ENCODE measurements around the gene OR7G1.
A peak's percentile ranks its signal among the peaks of the same experiment; 100 is the strongest.

The OR7G1 gene, protein sequence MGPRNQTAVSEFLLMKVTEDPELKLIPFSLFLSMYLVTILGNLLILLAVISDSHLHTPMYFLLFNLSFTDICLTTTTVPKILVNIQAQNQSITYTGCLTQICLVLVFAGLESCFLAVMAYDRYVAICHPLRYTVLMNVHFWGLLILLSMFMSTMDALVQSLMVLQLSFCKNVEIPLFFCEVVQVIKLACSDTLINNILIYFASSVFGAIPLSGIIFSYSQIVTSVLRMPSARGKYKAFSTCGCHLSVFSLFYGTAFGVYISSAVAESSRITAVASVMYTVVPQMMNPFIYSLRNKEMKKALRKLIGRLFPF

DNA sequence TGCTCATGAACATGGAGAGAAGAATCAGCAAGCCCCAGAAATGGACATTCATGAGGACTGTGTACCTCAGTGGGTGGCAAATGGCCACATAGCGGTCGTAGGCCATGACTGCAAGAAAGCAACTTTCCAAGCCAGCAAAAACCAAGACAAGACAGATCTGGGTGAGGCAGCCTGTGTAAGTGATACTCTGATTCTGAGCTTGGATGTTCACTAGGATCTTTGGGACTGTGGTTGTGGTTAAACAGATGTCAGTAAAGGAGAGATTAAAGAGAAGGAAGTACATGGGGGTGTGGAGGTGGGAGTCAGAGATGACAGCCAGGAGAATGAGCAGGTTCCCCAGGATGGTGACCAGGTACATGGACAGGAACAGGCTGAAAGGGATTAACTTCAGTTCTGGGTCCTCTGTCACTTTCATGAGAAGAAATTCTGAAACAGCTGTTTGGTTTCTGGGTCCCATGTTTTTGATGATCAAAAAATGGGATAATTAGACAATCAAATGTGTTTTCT is at the start of gene OR7G1:
Gene OR7G1, minus strand, starts transcription at position 457 of the 507 bp plus-strand sequence. Its CDS starts 0 bp downstream, at position 457.
- no peak for DNase-seq (ENCODE audit: low read depth)

DNA sequence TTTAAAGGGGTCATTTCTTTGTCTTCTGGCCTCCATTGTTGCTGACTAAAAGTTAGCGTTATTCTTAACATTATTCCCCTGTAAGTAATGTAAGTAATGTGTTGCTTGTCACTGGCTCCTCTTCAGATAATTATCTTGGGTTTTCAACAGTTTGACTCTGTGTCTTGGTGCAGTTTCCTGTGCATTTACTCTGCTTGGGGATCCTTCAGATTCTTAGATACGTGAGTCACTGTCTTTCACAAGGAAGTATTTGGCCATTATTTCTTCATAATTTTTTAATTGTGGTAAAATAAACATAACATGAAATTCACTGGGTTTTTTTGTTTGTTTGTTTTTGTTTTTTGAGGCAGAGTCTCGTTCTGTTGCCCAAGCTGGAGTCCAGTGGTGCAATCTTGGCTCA is 49.7 kb upstream of the OR7G1 start:
- peak; percentile 3 for DNase-seq (ENCODE audit: low read depth)

DNA sequence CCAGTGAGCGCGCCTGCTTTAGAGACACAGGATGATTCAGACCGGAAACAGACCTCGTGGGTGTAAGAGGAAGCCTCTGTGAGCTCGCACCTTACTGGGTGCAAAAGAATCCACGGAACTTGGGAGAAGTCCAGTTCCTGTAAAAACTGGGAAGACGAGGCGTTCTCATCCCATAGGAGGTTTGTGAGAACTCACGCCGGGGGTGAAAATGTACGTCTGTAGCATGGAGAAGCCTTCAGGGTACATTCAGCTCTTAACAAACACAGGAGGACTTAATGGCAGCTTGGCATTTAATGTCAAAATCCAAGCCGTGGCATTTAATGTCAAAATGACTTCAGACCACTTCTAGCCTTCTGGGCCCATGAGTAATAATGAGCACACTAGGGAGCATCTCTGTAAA is 45.9 kb upstream of the OR7G1 start:
- no peak for DNase-seq (ENCODE audit: low read depth)

DNA sequence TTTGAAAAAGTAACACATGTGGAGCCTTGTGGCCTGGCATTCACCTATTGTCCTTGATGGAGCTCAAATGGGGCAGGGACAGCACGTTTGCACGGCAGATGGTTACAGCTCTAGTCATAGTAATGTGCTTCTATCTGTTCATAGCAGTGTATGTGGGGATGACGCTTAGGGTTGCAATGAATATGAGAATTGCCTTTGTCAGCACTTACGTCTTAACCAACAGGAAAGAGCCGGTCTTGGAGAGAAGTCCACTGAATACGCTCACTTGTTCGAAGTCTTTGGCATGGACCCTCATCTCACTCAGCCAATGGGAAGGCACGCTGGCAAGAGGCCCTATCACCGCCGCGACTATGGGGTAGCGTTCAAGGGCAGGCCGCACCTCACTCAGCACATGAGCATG is 44.3 kb upstream of the OR7G1 start:
- no peak for DNase-seq (ENCODE audit: low read depth)

DNA sequence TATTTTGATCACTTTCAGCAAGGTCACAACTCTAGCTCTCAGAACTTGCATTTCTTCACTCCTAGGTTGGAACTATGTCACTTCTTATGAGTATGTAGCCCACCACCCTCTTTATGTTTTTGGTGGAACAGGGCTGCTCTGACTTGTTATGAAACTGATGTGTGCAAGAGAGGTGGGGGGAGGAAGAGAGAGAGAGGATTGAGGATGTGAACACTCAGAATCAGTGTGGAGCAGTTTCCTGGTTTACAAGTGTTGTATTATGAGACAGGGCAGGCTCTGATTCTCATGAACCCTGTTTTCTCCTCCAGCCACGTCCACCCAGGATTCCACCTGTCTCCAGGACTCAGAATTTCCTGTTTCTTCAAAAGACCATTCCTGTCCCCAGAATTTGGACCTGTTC is 40.7 kb upstream of the OR7G1 start:
- DNase-seq (ENCODE audit: low read depth): no peak

DNA sequence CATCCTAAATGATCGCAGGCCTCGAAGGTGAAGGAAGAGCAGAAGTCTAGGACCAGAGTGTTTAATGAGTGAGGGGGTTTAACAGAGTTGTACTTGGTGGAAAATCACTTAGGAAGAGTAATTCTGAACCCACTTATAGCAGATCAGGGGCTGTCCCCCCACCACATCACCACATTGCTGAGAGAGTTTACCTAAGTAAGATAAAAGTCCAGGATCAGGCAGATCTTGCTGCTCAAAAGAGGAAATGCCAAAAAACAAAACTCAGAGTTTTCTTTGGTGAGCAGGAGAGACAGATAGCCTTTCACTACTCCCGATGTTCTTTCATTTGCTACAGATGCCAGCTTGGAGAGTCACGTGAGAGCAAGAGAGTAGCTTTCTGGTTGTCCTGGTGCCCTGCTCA is 40.0 kb upstream of the OR7G1 start:
- DNase-seq (ENCODE audit: low read depth): no peak

DNA sequence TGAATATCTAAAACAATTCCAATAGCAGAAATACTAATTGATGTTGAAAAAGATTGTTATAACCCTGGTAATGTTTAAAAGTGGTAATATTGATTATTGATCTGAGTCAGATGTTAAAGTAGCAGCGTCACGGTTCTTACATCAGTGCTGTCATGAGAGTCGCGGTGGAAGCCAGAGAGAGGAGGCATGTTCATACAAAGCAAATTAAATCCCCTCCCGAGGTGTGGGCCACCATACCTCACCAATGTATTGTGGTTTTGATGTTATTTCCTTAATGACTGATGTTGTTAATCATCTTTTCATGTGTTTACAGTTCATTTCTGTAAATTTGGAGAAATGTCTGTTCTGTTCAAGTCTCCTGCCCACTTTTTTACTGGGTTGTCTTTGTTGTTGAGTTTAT is 35.8 kb upstream of the OR7G1 start:
- DNase-seq (ENCODE audit: low read depth): no peak

DNA sequence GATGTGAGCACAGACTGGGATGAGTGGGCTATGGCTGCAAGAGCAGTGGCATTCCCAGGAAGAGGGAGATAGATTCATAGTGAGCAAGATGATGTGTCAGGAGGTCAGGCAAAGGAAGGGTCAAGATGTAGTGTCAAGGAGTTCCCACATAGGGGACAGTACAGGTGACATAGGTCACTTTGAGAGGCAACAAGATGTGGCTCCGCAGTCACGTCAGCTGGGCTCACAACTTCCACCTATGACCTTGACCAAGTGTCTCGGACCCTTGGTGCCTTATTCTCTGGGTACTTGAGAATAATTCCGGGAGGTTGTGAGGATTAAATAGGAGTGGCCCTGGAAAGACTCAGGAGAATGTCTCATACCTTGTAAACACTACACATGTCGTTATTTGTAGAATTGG is 35.1 kb upstream of the OR7G1 start:
- DNase-seq (ENCODE audit: low read depth): no peak

DNA sequence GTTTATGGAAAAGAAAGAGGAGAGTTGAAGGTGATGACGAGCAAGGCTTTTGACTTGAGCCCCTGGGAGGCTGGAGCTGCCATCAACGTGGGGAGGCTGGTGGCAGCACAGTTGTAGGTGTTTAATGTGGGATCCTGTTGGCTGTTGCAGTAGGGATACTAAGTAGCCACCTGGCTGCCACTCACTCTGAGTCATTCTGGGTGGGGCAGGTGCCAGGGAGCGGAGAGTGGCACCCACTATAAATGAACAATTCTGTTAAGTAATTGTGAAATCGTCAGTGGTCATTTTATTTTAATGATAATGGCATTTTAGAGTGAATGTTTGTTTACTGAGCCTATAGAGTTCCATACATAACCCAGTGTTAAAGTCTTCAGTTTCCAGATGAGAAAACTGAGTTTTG is 34.4 kb upstream of the OR7G1 start:
- no peak for DNase-seq (ENCODE audit: low read depth)

DNA sequence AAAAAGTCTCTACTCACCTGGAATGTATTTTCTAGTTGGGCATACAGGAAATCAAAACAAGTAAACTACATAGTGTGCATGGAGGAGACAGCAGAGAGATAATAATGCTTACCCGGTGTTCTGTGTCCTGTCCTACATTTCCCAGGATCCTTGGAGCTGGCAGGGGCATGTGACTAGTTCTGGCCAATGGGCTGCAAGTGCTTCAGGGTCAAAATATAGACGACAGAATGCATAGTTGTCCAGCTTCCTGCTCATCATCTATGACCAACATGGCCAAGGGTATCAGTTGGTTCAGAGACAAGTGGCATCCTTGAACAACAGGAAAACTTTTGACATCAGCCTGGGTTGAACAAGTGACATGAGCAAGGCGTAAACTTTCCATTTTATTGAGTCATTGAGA is 33.1 kb upstream of the OR7G1 start:
- DNase-seq (ENCODE audit: low read depth): no peak

DNA sequence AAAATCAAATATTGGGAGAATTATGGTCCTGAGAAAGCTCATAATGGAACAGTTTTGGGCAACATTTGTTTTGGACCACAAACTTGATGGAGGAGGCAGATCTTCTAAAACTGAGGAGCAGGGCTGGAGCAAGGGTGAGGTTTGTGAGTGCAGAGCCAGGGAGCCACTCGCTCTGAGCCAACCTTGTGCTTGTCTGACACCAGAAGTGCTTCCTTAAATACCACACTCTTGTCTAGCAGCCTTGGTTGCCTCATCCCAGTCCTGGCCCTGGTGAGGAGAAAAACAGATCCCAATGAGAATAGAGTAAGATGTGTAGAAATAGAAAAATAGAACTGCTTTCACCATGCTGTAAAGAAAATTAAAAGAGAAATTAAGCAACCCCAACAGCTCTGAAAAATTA is 31.3 kb upstream of the OR7G1 start:
- DNase-seq (ENCODE audit: low read depth): no peak

DNA sequence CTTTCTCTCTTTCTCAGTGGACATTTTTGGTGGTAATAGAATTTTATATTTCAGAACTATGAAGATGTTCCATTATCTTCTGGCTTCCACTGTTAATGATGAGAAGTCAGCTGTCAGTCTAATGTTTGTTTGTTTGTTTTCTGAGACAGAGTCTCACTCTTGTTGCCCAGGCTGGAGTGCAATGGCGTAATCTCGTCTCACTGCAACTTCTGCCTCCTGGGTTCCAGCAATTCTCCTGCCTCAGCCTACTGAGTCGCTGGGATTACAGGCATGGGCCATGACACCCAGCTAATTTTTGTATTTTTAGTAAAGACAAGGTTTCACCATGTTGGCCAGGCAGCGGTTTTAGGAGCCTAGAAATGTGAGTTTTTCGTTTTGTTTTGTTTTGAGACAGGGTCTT is 29.4 kb upstream of the OR7G1 start:
- no peak for DNase-seq (ENCODE audit: low read depth)

DNA sequence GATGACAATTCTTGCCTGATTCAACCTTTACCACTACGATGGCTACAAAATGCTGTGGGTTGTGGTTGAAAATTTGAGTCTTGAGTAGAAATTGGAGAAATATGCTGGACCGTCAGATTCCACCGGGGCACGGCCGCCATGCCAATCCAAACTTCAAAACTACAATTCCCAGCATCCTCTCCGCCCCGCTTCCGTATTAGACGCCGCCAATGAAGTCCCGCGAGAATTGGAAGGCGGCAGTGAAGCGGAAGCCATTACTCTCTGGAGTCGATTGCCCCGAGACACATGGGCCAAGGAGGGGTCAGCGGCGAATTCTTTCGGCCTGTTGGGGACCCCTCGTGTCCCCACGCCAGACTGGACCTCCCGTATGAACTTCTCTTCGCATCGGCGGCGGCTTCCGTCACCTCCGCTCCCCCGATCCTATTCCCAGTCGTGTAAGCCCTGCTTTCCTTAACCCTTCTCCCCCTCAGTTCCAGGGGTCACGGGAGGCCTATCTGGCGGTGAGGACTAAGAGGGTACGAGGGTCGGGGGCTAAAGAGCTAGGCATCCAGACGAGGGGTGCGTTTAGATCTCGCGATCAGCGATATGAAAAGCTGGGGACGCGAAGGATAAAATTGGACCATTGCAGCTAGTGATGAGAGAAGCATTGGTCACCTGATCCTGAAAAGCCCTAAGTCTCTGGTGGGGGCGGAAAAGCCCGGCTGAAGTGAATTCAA is 24.8 kb upstream of the OR7G1 start, which contains the start of gene ZNF317:
Gene ZNF317, plus strand, starts transcription at position 239 of the 716 bp plus-strand sequence. CDS start 15,620 bp downstream, outside the sequence.
- peak; percentile 56 for DNase-seq (ENCODE audit: low read depth)

DNA sequence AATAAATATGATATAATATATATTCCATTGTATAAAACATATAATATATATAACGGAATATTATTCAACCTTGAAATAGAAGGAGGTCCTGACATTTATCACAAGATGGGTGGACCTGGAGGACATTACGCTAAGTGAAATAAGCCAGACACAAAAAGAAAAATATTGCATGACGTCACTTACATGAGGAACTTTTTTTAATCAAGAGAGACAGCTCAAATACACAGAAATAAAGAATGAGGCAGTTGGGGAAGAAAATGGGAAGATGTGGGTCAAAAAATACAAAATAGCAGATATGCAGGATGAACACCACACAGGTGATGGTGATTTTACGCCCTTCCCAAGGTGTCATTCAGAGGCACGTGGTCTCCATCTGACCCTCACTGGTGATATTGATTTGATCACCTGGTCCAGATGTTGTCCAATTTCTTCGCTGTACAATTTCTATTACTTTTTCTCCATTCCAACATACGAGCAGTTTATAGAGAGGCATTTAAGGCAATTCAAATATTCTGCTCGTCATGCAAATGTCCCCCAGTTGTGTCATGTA is 24.1 kb upstream of the OR7G1 start:
- no peak for DNase-seq (ENCODE audit: low read depth)

DNA sequence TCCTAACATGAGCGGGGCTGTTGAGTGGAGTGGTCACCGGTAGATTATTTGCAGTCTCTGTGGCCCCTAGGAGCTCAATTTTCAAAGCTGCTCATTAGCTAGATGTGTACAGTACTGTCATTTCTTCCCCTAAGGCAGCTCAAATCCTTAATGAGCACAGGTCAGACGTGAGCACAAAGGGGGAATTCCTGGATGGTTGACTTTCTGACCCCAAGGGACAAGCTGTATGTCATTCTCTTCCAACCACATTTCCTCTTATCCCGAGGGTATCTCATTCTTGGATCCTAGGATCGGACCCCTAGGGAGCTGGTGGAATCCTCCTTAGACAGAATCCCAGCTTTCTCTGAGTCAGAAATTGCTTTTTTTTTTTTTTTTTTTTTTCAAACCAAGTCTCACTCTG is 16.9 kb upstream of the OR7G1 start:
- DNase-seq (ENCODE audit: low read depth): no peak

DNA sequence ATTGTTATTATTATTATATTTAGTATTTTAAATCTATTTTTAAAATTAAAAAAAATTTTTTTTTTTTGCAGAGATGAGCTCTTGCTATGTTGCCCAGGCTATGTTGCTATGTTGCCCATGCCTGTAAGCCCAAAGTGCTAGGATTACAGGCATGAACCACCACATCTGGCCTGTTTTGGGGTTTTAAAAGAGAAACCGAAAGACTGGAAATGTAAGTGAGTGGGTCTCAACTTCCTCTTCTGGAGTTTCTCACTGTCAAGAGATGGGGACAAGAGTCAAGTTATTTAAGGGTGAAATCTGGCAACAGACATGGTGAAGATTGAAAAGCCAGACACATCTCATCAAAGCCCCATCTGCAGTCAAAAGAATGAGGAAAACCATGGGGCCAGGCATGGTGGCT is 15.4 kb upstream of the OR7G1 start:
- no peak for DNase-seq (ENCODE audit: low read depth)

DNA sequence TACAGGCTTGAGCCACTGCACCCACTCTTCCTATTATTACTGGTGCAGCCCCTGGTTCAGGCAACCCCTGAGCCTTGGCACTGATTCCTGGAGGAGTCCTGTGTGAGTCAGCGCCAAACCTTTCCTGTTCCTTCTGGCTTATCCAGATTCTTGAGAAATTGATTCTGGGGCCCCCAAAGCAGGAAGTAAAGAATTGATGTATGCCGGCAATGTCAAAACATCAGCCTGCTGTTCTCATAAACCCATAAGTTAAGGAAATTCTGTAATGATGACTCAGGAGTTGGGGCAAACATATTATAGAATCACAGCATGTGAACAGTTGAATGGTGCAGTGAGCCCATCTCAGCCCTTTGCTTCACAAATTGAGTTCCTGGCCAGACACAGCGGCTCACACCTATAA is 12.6 kb upstream of the OR7G1 start:
- DNase-seq (ENCODE audit: low read depth): no peak

DNA sequence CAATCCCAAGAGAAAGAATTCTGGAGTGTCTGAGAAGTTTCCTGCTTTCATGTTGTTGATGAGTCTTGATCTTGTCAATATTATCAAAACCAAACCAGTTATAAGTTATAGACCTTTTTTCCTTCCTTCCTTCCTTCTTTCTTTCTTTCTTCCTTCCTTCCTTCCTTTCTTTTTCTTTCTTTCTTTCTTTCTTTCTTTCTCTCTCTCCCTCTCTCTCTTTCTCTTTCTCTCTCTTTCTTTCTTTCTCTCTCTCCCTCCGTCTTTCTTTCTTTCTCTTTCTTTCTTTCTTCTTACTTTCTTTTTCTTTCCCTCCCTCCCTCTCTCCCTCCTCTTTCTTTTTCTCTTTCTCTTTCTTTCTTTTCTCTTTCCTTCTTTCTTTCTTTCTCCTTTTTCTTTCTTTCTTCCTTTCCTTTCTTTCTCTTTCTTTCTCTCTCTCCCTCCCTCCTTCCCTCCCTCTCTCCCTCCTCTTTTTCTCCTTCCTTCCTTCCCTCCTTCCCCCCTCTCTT is 11.4 kb upstream of the OR7G1 start, which contains the start of gene OR7G3:
Gene OR7G3, minus strand, starts transcription at position 51 of the 506 bp plus-strand sequence. Its CDS starts 0 bp downstream, at position 51.
- DNase-seq (ENCODE audit: low read depth): no peak

DNA sequence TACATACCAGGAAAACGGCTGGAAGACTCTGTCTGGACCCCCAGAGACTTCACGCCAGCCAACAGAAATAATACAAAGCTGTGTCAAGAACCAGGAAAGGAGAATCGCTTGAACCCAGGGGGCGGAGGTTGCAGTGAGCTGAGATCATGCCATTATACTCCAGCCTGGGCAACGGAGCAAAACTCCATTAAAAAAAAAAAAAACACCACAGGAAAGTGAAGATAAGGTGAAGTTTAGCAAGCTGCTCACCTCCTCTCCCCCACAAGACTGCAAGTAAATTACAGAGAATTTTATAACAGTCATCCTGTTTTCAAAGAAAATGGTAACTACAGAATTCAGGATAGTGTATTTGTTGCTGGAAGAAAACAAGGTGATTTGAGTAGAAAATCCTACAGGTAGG is 984 bp upstream of the OR7G1 start:
- DNase-seq (ENCODE audit: low read depth): no peak

DNA sequence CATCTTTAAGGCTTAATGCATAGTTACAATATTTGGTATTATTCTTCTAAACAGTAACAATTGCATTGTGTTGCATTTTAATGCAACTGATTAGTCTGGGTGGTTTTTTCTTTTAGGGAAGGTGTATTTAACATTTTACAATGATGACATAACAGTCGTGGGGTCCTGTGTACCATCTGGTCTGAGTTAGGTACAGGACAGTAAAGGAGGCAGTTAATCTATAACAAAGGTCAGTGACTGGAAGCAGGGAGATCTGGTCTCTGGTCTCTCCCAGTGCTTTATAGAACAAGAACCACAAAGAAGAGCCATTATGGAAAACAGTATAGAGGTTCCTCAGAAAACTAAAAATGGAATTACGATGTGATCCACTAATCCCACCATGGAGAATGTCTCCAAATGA is 5.6 kb downstream of the OR7G1 start:
- no peak for DNase-seq (ENCODE audit: low read depth)

DNA sequence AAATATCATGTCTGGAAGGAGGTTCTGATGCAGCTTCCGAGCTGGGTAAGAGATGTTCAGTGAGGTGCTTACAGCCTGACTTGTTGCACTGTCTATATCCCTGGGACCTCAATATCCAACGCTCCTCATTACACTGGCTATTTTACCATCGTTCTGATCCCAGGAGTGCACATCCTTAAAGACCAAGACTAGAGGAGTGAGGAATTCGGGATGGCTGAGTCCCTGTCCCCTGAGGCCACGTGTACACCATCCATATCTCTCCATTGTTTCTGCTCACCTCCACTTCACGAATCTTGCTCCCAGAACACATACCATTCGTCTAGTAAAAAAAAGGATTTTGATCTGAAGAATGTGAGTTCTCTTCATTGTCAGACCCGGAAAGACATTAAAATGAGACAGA is 8.2 kb downstream of the OR7G1 start, which contains the start of gene OR7G2:
Gene OR7G2, minus strand, starts transcription at position 101 of the 400 bp plus-strand sequence. CDS start 4,232 bp downstream, outside the sequence.
- no peak for DNase-seq (ENCODE audit: low read depth)

DNA sequence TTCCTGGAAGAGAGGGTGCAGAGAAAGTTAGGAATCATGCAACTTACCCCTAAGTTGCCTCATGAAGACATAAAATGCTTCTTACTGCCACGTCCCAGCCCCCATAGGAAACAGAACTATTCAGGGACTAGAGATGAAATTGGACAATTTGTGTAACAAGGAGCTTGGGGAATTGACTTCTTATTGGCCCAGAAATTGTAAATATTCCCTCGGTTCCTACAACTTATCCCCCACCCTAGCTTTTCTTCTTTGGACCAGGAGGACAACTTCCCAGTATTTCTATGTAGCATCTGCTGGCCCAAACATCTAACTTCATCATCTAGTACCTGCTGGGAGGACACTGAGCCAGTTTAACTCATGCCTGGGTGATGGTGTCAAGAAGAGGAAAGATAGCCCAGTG is 28.8 kb downstream of the OR7G1 start, which contains the start of gene OR1M1:
Gene OR1M1, plus strand, starts transcription at position 301 of the 400 bp plus-strand sequence. CDS start 6,184 bp downstream, outside the sequence.
- DNase-seq (ENCODE audit: low read depth): no peak

DNA sequence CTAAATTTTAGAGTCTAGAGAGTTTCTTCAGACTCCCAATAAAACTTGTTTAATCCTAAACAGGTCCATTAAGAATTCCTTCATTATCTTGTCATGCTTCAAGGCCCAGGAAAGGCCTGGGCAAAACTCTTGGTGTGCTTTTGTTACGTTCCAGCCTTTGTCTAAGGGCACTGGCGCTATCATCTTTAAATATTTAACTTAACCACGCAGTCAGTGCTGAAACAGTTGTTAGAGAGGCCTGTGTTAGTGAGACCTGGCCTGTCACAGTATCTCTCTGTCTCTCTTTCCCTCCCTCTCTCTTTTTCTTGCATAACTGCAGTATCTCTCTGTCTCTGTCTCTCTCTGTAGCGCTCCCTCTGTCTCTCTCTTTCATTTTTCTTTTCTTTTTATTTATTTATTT is 36.9 kb downstream of the OR7G1 start:
- DNase-seq (ENCODE audit: low read depth): no peak

Data from GM04503 (cell line).